Gastrocnemius medialis (tissue), 4 donors: Measurements from ENCODE around the gene DEPDC7.

ENCODE experiments used
- POLR2A ChIP-seq, 2 donors: fragments of 450-650 bp; IDR thresholded peaks; one replicate each; pipeline ENCODE4 v1.6.1; 2017; ENCODE audit warnings: antibody characterized with exemption in 2 of 2, mild to moderate bottlenecking in 2 of 2, moderate library complexity in 2 of 2
- TF ChIP-seq, protein P1 (sequence below), 5 experiments: fragments of 450-650 bp in 3 of 5; fragments of 200-600 bp in 2 of 5; sonication (generic) in 2 of 5; IDR thresholded peaks in 4 of 5; conservative IDR thresholded peaks in 1 of 5; 1 replicate in 4 of 5; 2 replicates in 1 of 5; pipeline ENCODE4 v1.5.1; 2016 to 2019; ENCODE audit warnings: antibody characterized with exemption in 5 of 5, mild to moderate bottlenecking in 3 of 5, moderate library complexity in 3 of 5

DNA sequence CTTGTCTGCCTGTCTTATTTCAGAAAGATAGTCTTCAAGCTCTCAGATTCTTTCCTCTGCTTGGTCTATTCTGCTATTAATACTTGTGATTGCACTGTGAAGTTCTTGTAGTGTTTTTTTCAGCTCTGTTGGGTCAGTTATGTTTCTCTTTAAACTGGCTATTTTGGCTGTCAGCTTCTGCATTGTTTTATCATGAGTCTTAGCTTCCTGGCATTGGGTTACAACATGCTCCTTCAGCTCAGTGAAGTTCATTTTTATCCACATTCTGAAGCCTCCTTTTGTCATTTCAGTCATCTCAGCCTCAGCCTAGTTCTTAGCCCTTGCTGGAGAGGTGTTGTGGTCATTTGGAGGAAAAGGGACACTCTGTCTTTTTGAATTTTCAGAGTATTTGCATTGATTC lies 15.5 kb upstream of the DEPDC7 start:
- TF ChIP-seq, protein P1, sequence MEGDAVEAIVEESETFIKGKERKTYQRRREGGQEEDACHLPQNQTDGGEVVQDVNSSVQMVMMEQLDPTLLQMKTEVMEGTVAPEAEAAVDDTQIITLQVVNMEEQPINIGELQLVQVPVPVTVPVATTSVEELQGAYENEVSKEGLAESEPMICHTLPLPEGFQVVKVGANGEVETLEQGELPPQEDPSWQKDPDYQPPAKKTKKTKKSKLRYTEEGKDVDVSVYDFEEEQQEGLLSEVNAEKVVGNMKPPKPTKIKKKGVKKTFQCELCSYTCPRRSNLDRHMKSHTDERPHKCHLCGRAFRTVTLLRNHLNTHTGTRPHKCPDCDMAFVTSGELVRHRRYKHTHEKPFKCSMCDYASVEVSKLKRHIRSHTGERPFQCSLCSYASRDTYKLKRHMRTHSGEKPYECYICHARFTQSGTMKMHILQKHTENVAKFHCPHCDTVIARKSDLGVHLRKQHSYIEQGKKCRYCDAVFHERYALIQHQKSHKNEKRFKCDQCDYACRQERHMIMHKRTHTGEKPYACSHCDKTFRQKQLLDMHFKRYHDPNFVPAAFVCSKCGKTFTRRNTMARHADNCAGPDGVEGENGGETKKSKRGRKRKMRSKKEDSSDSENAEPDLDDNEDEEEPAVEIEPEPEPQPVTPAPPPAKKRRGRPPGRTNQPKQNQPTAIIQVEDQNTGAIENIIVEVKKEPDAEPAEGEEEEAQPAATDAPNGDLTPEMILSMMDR (IDR thresholded peaks at IDR 0.05 in 4 of 5, conservative IDR thresholded peaks at IDR 0.05 in 1 of 5) = no peak
- TF ChIP-seq POLR2A (IDR thresholded peaks at IDR 0.05) = no peak
